GM23338 (cell line): Measurements from ENCODE around the gene FHIT. TPM values are rescaled to one million over a fixed set of nuclear protein-coding genes. Genes with fewer than 3 reads are reported as not detected.

Experiments used
- ATAC-seq: fragments of 200-7000 bp; cut with Tn5 transposase; 3 replicates; pipeline ENCODE4 v1.9.1; 2020
- DNase-seq: peaks from one replicate; pipeline ENCODE4 v3.0.0-alpha.2; 2015; ENCODE audit warnings: low spot score
- H2AFZ ChIP-seq: fragments of 200-600 bp; sonication (generic); 2 replicates; pipeline ENCODE4 v1.8.0; 2016; ENCODE audit warnings: antibody characterized with exemption, mild to moderate bottlenecking, moderate library complexity
- H3F3A ChIP-seq: fragments of 200-600 bp; sonication (generic); replicated peaks from 2 replicates; pipeline ENCODE4 v1.8.0; 2017; ENCODE audit warnings: antibody characterized with exemption, mixed run types, low read depth
- H3K27ac ChIP-seq: fragments of 200-600 bp; sonication (generic); 2 replicates; pipeline ENCODE4 v1.6.1; 2016; ENCODE audit warnings: low read depth
- H3K27me3 ChIP-seq: fragments of 200-600 bp; sonication (generic); 2 replicates; pipeline ENCODE4 v1.8.0; 2016; ENCODE audit warnings: mild to moderate bottlenecking, mixed run types, moderate library complexity; ENCODE audit not compliant: insufficient read depth
- H3K36me3 ChIP-seq: fragments of 200-600 bp; sonication (generic); 2 replicates; pipeline ENCODE4 v1.8.0; 2016; ENCODE audit warnings: mild to moderate bottlenecking; ENCODE audit not compliant: insufficient read depth
- H3K4me1 ChIP-seq: fragments of 200-600 bp; sonication (generic); 2 replicates; pipeline ENCODE4 v1.8.0; 2016; ENCODE audit warnings: mild to moderate bottlenecking, moderate library complexity; ENCODE audit not compliant: insufficient read depth
- H3K4me2 ChIP-seq: fragments of 200-600 bp; sonication (generic); 2 replicates; pipeline ENCODE4 v1.7.1; 2017; ENCODE audit warnings: mixed run types
- H3K4me3 ChIP-seq: fragments of 200-600 bp; sonication (generic); 2 replicates; pipeline ENCODE4 v1.6.1; 2016; ENCODE audit warnings: mixed run types
- H3K79me2 ChIP-seq: fragments of 200-600 bp; sonication (generic); replicated peaks from 2 replicates; pipeline ENCODE4 v1.8.0; 2017; ENCODE audit warnings: mild to moderate bottlenecking; ENCODE audit not compliant: insufficient read depth
- H3K9me2 ChIP-seq: fragments of 200-600 bp; sonication (generic); 2 replicates; pipeline ENCODE4 v1.8.0; 2017; ENCODE audit not compliant: insufficient read depth
- H4K20me1 ChIP-seq: fragments of 200-600 bp; sonication (generic); replicated peaks from 2 replicates; pipeline ENCODE4 v1.8.0; 2017; ENCODE audit warnings: mild to moderate bottlenecking; ENCODE audit not compliant: insufficient read depth
- H3K27ac Mint-ChIP-seq: 2 replicates; pipeline ENCODE4 v1.8.0; 2020; ENCODE audit warnings: inconsistent platforms, mild to moderate bottlenecking, moderate library complexity, mixed read lengths
- H3K27me3 Mint-ChIP-seq: 3 replicates; pipeline ENCODE4 v1.8.0; 2022; ENCODE audit warnings: low read depth, mild to moderate bottlenecking, moderate library complexity, mixed read lengths, inconsistent platforms; ENCODE audit not compliant: insufficient read depth, poor library complexity
- H3K36me3 Mint-ChIP-seq: 3 replicates; pipeline ENCODE4 v1.8.0; 2021; ENCODE audit warnings: low read depth, mild to moderate bottlenecking, inconsistent platforms, moderate library complexity, mixed read lengths
- H3K4me1 Mint-ChIP-seq: 3 replicates; pipeline ENCODE4 v1.8.0; 2020; ENCODE audit warnings: mild to moderate bottlenecking, inconsistent platforms, mixed read lengths
- H3K4me3 Mint-ChIP-seq: 3 replicates; pipeline ENCODE4 v1.8.0; 2021; ENCODE audit warnings: moderate library complexity, mild to moderate bottlenecking, inconsistent platforms, mixed read lengths
- H3K9me3 Mint-ChIP-seq: 3 replicates; pipeline ENCODE4 v1.8.0; 2020; ENCODE audit warnings: moderate library complexity, mild to moderate bottlenecking, inconsistent platforms, mixed read lengths
- ETS1 ChIP-seq: IDR thresholded peaks from 2 replicates; pipeline ENCODE4 v1.6.1; 2016; ENCODE audit warnings: antibody characterized with exemption
- EZH2 ChIP-seq: fragments of 200-600 bp; sonication (generic); IDR thresholded peaks from one replicate; pipeline ENCODE4 v1.8.0; 2017; ENCODE audit warnings: antibody characterized with exemption, mild to moderate bottlenecking, low read depth; ENCODE audit not compliant: unreplicated experiment
- NANOG ChIP-seq: IDR thresholded peaks from 2 replicates; pipeline ENCODE4 v1.6.1; 2016; ENCODE audit warnings: antibody characterized with exemption, borderline replicate concordance
- POLR2AphosphoS5 ChIP-seq: IDR thresholded peaks from 2 replicates; pipeline ENCODE4 v1.6.1; 2016; ENCODE audit warnings: antibody characterized with exemption, low read depth
- STAT1 ChIP-seq: IDR thresholded peaks from one replicate; pipeline ENCODE4 v1.6.1; 2016; ENCODE audit warnings: antibody characterized with exemption; ENCODE audit not compliant: unreplicated experiment
- ZNF462 ChIP-seq: fragments of 250-450 bp; sonication (Bioruptor Pico); IDR thresholded peaks from 2 replicates; pipeline ENCODE4 v1.5.0; 2020; ENCODE audit warnings: mild to moderate bottlenecking, moderate library complexity
- polyA plus RNA-seq: library from polyadenylated mRNA; unstranded; fragments of >200 nt; fragmentation: Nextera tagmentation; extraction: Ambion mirVana; gene quantifications from 2 replicates; pipeline ENCODE4 v1.2.1, GENCODE V29; 2016
- total RNA-seq: library from RNA; depleted of rRNA; stranded (reverse); fragments of >200 nt; shearing (Covaris generic); gene quantifications from 2 replicates; pipeline ENCODE4 v1.2.3, GENCODE V29; 2014

The FHIT gene
- total and polyA plus RNA-seq, 2 experiments from 2014 or later: 3.0 to 8.3 TPM

- TF ChIP-seq ZNF462 (CRISPR knock-in tag) (no peak), EZH2 (no peak), ETS1 (no peak)
These were observed 1062.4 kb downstream of the FHIT start (continued) for GRCh38 chr3:60188803-60189202.

DNA sequence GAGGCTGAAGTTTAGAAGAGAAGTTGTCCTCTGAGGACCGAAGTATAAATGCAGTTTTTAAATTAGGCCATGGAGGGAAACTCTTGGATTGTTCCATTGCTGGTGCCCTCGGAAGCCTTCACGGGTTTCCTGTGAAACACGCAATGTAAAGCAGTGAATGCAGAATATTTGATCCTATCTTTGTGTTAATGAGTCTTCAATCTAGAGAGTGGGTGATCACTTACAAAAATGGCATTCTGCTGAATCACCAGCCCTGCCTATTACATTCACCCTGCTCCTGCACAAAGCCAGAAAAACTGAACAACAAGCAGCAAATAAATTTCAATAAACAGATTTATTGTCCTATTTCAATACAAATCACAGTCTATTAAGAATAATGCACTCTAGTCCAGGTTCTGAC, 1063.9 kb downstream of the FHIT start:
- Mint-ChIP-seq H3K4me1 (peaks cover 24% of the 10 kb centered on the region), H3K9me3 (no peaks in the 10 kb centered on the region), H3K27ac (peak overlapping the region; percentile 34; the same call in 1 of the 2 replicates), H3K36me3 (no peaks in the 10 kb centered on the region), H3K27me3 (no peaks in the 10 kb centered on the region), H3K4me3 (no peak overlapping the region)
- Histone ChIP-seq H3K36me3 (no peaks in the 10 kb centered on the region), H3K4me2 (no peak overlapping the region), H3F3A (no peaks in the 10 kb centered on the region), H3K4me3 (no peak overlapping the region), H2AFZ (peak overlapping the region; percentile 52; the same call in 1 of the 2 replicates), H3K79me2 (no peaks in the 10 kb centered on the region), H3K9me2 (no peaks in the 10 kb centered on the region), H3K27ac (no peak overlapping the region), H4K20me1 (no peaks in the 10 kb centered on the region), H3K4me1 (peaks cover 27% of the 10 kb centered on the region), H3K27me3 (no peaks in the 10 kb centered on the region)
- no peak for DNase-seq
- no peak for TF ChIP-seq STAT1
- TF ChIP-seq POLR2AphosphoS5: no peak
- TF ChIP-seq NANOG: no peak
- no peak for ATAC-seq
